Gastroesophageal sphincter (tissue), 4 donors: ENCODE data around the gene ARHGAP18. TPM values are rescaled to one million over a fixed set of nuclear protein-coding genes. Genes with fewer than 3 reads are reported as not detected.

Experiments
- ATAC-seq: fragments of 150-250 bp; one replicate; pipeline ENCODE4 v1.9.1; 2016; ENCODE audit warnings: mild to moderate bottlenecking, moderate library complexity
- H3K27ac ChIP-seq, 4 donors: fragments of 200-600 bp; sonication (generic) in 3 of 4; 1 replicate in 3 of 4; 2 replicates in 1 of 4; pipeline ENCODE4 v1.5.1; 2016 to 2019
- H3K27me3 ChIP-seq: fragments of 200-600 bp; sonication (generic); one replicate; pipeline ENCODE4 v1.5.1; 2019
- H3K36me3 ChIP-seq, 2 donors: fragments of 200-600 bp; sonication (generic); one replicate each; pipeline ENCODE4 v1.5.1; 2019; ENCODE audit warnings: control low read depth in 1 of 2
- H3K4me1 ChIP-seq, 3 donors: fragments of 200-600 bp; sonication (generic); 1 replicate in 2 of 3; 2 replicates in 1 of 3; pipeline ENCODE4 v1.5.1; 2016 to 2019; ENCODE audit warnings: control low read depth in 2 of 3
- H3K4me3 ChIP-seq, 2 donors: fragments of 200-600 bp; sonication (generic); one replicate each; pipeline ENCODE4 v1.5.1; 2019; ENCODE audit warnings: mild to moderate bottlenecking in 1 of 2, moderate library complexity in 1 of 2
- H3K9me3 ChIP-seq, 3 donors: fragments of 200-600 bp; sonication (generic); one replicate each; pipeline ENCODE4 v1.5.1; 2017 to 2019; ENCODE audit warnings: control low read depth in 2 of 3
- EP300 ChIP-seq: sonication (generic); formaldehyde crosslinking; IDR thresholded peaks from one replicate; pipeline ENCODE4 v1.6.1; 2017; ENCODE audit warnings: antibody characterized with exemption, mild to moderate bottlenecking
- POLR2A ChIP-seq, 2 donors: fragments of 450-650 bp; IDR thresholded peaks; one replicate each; pipeline ENCODE4 v1.6.1; 2017; ENCODE audit warnings: antibody characterized with exemption in 2 of 2, mild to moderate bottlenecking in 2 of 2, moderate library complexity in 1 of 2
- POLR2AphosphoS5 ChIP-seq: sonication (generic); formaldehyde crosslinking; IDR thresholded peaks from one replicate; pipeline ENCODE4 v1.6.1; 2017; ENCODE audit warnings: antibody characterized with exemption
- WGBS, 2 donors: methylation state at CpG; one replicate each; pipeline ENCODE4 v1.1.5; 2018; ENCODE audit warnings: low coverage in 1 of 2; 5-methylcytosine and 5-hydroxymethylcytosine counted together
- total RNA-seq, 4 donors: library from RNA; depleted of rRNA; stranded (reverse); fragments of >200 nt; gene quantifications; one replicate each; pipeline ENCODE4 v1.1.0, GENCODE V29; 2016
- TF ChIP-seq, protein P1 (sequence below), 4 experiments: fragments of 200-600 bp in 2 of 4; fragments of 450-650 bp in 2 of 4; sonication (generic) in 1 of 4; IDR thresholded peaks; one replicate each; pipeline ENCODE4 v1.5.1; 2017 to 2019; ENCODE audit warnings: antibody characterized with exemption in 4 of 4, mild to moderate bottlenecking in 2 of 4, moderate library complexity in 2 of 4

Gene ARHGAP18
- total RNA-seq, 4 donors from 2014 or later: 2.8 to 15.0 (median 9.4) TPM

DNA sequence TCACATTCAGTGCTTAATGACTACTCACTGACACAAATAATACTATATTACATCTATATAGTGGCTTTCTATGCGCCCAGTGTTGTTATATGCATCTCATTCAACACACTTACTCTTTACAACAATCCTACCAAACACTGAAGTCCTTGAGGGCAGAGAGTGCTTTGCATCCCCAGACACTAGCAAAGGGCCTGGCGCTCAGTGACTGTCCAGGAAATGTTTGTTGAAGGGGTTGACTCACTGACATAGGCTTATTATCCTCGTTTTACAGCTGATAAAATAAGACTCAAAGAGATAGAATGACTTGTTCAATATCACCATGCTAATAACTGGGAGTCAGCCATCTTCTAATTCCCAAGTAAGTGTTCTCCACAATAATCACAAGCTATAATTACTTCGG is 163.3 kb downstream of the ARHGAP18 start:
- no peak overlapping the region for H3K4me3 ChIP-seq
- H3K9me3 ChIP-seq: no peaks in the 10 kb centered on the region
- TF ChIP-seq EP300: no peak
- TF ChIP-seq, protein P1, sequence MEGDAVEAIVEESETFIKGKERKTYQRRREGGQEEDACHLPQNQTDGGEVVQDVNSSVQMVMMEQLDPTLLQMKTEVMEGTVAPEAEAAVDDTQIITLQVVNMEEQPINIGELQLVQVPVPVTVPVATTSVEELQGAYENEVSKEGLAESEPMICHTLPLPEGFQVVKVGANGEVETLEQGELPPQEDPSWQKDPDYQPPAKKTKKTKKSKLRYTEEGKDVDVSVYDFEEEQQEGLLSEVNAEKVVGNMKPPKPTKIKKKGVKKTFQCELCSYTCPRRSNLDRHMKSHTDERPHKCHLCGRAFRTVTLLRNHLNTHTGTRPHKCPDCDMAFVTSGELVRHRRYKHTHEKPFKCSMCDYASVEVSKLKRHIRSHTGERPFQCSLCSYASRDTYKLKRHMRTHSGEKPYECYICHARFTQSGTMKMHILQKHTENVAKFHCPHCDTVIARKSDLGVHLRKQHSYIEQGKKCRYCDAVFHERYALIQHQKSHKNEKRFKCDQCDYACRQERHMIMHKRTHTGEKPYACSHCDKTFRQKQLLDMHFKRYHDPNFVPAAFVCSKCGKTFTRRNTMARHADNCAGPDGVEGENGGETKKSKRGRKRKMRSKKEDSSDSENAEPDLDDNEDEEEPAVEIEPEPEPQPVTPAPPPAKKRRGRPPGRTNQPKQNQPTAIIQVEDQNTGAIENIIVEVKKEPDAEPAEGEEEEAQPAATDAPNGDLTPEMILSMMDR (IDR thresholded peaks at IDR 0.05): no peak
- TF ChIP-seq POLR2A (IDR thresholded peaks at IDR 0.05): no peak
- TF ChIP-seq POLR2AphosphoS5: no peak
- WGBS, 2 donors: 78 to 95% methylated on average over 3 to 4 of the region's 4 CpGs
- no peak overlapping the region for H3K27ac ChIP-seq
- no peaks in the 10 kb centered on the region for H3K36me3 ChIP-seq
- no peaks in the 10 kb centered on the region for H3K4me1 ChIP-seq
- ATAC-seq: no peak
- no peaks in the 10 kb centered on the region for H3K27me3 ChIP-seq

DNA sequence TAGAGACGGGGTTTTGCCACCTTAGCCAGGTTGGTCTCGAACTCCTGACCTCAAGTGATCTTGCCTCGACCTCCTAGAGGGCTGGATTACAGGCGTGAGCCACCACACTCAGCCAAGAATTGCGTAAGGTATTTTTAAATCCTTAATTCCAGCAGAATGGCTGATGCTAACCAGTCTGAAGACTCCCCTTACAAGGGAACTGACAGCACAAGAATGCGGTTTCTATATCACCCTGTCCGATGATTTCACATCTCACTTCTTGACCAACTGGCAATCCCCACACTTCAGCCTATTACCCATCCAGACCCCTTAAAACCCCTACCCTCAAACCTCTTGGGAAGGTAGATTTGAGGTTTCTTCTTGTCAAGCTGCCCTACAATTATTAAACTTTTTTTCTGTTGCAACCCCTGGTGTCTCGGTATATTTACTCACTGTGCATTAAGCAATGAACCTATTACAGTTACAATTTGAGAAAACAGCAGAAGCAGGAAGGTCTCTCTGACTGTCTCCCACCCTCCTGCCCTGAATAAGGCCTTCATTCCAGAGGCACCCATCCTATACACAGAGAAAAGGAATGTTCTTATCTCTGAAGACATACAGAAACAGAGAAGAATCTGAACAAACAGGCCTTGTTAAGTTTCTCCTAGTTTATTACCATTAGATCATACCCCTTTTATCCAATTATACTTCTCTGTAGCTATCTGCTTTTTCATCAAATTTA is 164.9 kb downstream of the ARHGAP18 start:
- 90 to 96% methylated on average over 8 of the region's 8 CpGs for WGBS, 2 donors
- no peaks in the 10 kb centered on the region for H3K4me1 ChIP-seq
- H3K9me3 ChIP-seq: no peaks in the 10 kb centered on the region
- no peak overlapping the region for H3K4me3 ChIP-seq
- no peaks in the 10 kb centered on the region for H3K27me3 ChIP-seq
- no peak for ATAC-seq
- TF ChIP-seq, protein P1 (IDR thresholded peaks at IDR 0.05): no peak
- TF ChIP-seq EP300 (no peak), POLR2A (IDR thresholded peaks at IDR 0.05) (no peak), POLR2AphosphoS5 (no peak)
- H3K36me3 ChIP-seq: no peaks in the 10 kb centered on the region
- H3K27ac ChIP-seq: no peak overlapping the region

DNA sequence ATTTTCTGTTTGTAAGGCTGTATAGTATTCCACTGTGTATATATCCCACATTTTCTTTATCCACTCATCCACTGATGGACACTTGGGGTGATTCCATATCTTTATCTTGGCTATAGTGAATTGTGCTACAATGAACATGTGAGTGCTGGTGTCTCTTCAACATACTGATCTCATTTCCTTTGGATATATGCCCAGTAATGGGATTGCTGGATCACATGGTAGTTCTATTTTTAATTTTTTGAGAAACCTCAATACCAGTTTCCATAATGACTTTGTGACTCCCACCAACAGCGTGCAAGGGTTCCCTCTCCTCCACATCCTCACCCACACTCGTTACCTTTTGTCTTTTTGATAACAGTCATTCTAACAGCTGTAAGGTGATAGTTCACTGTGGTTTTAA is 166.0 kb downstream of the ARHGAP18 start:
- H3K36me3 ChIP-seq: no peaks in the 10 kb centered on the region
- H3K4me1 ChIP-seq: no peaks in the 10 kb centered on the region
- H3K27ac ChIP-seq: no peak overlapping the region
- TF ChIP-seq, protein P1 (IDR thresholded peaks at IDR 0.05): no peak
- TF ChIP-seq EP300: no peak
- no peaks in the 10 kb centered on the region for H3K9me3 ChIP-seq
- no peak for ATAC-seq
- 59 to 80% methylated on average over 2 of the region's 2 CpGs for WGBS, 2 donors
- no peak overlapping the region for H3K4me3 ChIP-seq
- H3K27me3 ChIP-seq: no peaks in the 10 kb centered on the region

DNA sequence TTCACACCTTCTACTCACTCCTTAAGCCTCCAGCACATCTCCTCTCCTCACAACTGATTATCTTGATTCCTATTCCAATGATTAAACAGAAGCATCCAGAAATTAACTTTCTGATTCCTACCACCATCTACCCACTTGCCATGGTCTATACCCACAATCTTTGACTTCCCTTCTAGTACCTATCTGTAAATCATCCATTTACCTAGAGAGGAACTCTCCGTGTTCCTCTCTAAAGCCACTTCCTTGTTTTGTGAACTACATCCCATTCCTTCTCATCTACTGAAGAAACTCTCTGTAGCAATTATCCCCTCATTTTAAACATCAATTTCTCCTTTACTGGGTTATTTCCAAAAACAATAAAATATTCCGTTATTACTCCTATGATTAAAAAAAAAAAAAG is 167.3 kb downstream of the ARHGAP18 start:
- Histone ChIP-seq H3K4me3 (no peak overlapping the region), H3K9me3 (no peaks in the 10 kb centered on the region), H3K27me3 (no peaks in the 10 kb centered on the region), H3K36me3 (no peaks in the 10 kb centered on the region), H3K4me1 (no peaks in the 10 kb centered on the region), H3K27ac (no peak overlapping the region)
- TF ChIP-seq POLR2A (IDR thresholded peaks at IDR 0.05) (no peak), POLR2AphosphoS5 (no peak), EP300 (no peak)
- TF ChIP-seq, protein P1 (IDR thresholded peaks at IDR 0.05): no peak
- 60 to 83% methylated on average over 2 of the region's 2 CpGs for WGBS, 2 donors
- no peak for ATAC-seq

DNA sequence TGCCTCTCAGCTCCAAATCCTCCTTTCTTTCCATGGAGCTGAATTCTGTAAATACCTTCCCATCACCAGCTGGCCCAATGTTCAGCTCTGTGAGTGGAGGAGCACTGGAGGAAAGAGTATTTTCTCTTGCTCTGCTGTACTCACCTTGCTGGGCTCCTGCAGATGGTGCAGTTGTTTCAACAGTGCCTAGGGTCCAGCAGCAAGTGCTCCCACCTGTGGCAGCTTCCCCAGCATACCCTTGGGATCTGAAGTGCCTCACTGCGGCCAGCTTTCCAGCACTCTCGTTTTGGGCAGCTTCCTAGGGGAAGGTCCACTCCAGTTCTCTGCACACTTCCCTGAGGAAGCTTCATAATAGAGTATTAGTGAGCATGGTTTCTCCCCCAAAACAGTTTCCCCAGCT is 170.9 kb downstream of the ARHGAP18 start:
- no peak overlapping the region for H3K27ac ChIP-seq
- no CpG with 5 or more reads among the region's 2 CpGs for WGBS, 2 donors
- no peak overlapping the region for H3K4me3 ChIP-seq
- TF ChIP-seq, protein P1 (IDR thresholded peaks at IDR 0.05): no peak
- TF ChIP-seq EP300 (no peak), POLR2A (IDR thresholded peaks at IDR 0.05) (no peak), POLR2AphosphoS5 (no peak)
- H3K36me3 ChIP-seq: no peaks in the 10 kb centered on the region
- no peak for ATAC-seq
- no peaks in the 10 kb centered on the region for H3K9me3 ChIP-seq
- no peaks in the 10 kb centered on the region for H3K27me3 ChIP-seq
- no peaks in the 10 kb centered on the region for H3K4me1 ChIP-seq
